ENCODE measurements around the gene SRGAP1.
A peak's percentile ranks its signal among the peaks of the same experiment; 100 is the strongest.

Gene SRGAP1

DNA sequence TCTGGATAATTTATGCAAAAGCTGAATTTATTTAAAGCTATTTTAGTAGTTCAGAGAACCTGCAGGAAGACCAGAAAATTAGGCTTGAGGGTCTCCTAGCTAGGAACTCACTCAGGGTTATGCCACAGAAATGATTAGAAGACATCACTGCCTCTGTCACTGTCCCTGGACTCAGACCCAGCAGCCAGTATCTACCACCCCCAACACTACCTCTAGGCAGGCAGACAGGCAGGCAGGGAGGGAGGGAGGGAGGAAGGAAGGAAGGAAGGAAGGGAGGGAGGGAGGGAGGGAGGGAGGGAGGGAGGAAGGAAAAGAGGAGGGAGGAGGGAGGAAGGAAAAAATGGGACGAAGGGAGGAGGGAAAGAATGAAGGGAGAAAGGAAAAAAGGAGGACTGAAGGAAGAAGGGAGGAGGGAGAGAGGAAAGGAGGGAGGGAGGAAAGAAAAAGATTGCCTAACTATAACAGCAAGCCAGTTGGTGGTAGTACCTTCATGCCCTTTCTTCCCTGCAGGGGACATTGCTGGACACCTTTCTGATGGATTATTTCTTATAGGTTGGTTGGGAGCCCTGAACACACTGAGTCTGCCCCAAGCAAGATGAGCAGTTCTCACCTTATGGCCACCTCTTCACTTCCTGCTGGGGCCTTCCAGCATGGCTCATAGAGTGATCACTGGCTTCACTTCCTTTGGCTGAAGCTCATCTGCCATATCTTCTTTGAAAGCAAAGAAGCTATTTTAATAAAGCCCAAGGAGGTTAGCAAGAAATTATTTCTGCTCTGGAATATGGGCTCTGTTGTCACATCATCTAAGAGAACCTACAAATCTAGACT is 327.9 kb downstream of the SRGAP1 start:
- no peak overlapping the region for H3K4me3 ChIP-seq (replicated peaks in 1 of 2; ENCODE audit: low read depth in 2 of 2, low read length in 2 of 2)
- DNase-seq (ENCODE audit: low read depth in 2 of 2): no peak
- no peak for TF ChIP-seq CTCF (IDR thresholded peaks at IDR 0.05; ENCODE audit: low read depth, low read length)

DNA sequence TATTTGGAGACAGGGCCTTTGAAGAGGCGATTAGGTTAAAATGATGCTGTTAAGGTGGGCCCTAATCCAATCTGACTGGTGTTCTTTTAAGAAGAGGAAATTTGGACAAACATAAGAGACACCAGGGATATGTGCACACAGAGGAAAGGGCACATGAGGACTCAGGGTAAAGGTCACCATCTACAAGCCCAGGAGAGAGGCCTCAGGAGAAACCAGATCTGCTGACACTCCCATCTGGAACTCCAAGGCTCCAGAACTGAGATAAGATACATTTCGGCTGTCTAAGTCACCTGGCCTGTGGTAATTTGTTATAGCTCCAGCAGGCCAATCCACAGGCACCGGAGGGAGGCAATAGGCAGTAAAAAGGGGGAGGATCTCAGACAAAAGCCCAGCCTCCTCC is 329.0 kb downstream of the SRGAP1 start:
- H3K4me3 ChIP-seq (replicated peaks in 1 of 2; ENCODE audit: low read depth in 2 of 2, low read length in 2 of 2): no peak overlapping the region
- TF ChIP-seq CTCF (IDR thresholded peaks at IDR 0.05; ENCODE audit: low read depth, low read length): no peak
- DNase-seq (ENCODE audit: low read depth in 2 of 2): no peak

DNA sequence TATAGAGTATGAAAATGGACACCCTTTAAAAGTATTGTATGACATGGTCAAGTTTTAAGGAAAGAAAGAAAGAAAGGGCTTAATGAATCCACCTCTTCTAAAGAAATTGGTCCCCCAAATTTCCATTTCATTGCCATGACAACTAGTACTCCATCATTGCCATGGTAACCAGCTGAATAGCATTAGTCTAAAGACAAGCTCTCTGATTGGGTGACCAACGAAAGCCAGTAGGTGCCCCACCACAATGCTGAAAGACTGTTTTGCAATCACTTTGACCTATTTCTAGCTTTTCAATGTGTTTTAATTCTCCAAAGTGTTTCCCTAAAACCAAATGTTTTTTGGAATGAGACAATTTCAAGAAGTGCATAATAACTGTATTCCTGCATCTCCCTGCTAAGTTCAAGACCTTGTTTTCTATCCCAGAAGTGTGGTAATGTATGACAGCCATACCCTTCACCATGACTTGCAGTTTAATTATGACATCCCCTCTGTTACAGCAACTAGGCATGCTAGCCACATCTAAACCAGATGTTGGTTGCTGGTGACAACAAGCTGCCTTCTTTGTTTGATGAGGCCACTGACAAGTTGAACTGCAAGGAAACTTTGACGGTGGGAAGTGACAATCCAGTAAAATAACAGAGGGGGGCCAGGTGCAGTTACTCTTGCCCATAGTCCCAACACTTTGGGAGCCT is 330.9 kb downstream of the SRGAP1 start:
- peak; percentile 38 to 56 for DNase-seq (ENCODE audit: low read depth in 2 of 2)
- H3K4me3 ChIP-seq (replicated peaks in 1 of 2; ENCODE audit: low read depth in 2 of 2, low read length in 2 of 2): no peak overlapping the region
- no peak for TF ChIP-seq CTCF (IDR thresholded peaks at IDR 0.05; ENCODE audit: low read depth, low read length)

DNA sequence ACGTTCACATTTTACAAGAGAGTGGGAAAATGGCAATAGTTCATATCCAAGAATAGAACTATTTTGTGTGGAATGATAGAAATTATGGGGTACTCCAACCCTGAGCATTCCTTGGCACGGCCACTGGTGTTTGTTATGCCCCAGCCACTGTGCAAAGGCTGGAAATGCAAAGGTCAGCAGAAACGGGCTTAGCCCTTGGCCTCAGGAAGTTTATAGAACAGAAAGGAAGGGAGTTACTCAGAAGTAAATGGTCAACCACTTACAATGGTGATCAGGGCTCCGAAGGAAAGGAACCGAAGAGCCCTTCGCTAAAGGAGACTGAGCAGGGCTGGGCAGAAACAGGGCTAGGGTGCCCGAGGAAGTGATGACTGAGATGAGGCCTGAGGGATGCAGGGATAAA is 332.5 kb downstream of the SRGAP1 start:
- H3K4me3 ChIP-seq (replicated peaks in 1 of 2; ENCODE audit: low read depth in 2 of 2, low read length in 2 of 2): no peak overlapping the region
- TF ChIP-seq CTCF (IDR thresholded peaks at IDR 0.05; ENCODE audit: low read depth, low read length): no peak
- DNase-seq (ENCODE audit: low read depth in 2 of 2): no peak

- no peak for TF ChIP-seq CTCF (IDR thresholded peaks at IDR 0.05; ENCODE audit: low read depth, low read length)
- DNase-seq (ENCODE audit: low read depth in 2 of 2): peak; percentile 81 to 88
Measured at GRCh38 chr12:64178122-64178521, 333.6 kb downstream of the SRGAP1 start.

GRCh38 chr12:64180951-64181350 is 336.5 kb downstream of the SRGAP1 start:
- H3K4me3 ChIP-seq (replicated peaks in 1 of 2; ENCODE audit: low read depth in 2 of 2, low read length in 2 of 2): no peak overlapping the region
- peak; percentile 78 to 90 for DNase-seq (ENCODE audit: low read depth in 2 of 2)
- no peak for TF ChIP-seq CTCF (IDR thresholded peaks at IDR 0.05; ENCODE audit: low read depth, low read length)

More at GRCh38 chr12:64178122-64178521, 333.6 kb downstream of the SRGAP1 start:
- H3K4me3 ChIP-seq (replicated peaks in 1 of 2; ENCODE audit: low read depth in 2 of 2, low read length in 2 of 2): no peak overlapping the region
